Loucy (cell line): ENCODE results near the gene GGT5.
"Not testable (repeated sequence)": the region's sequence is repeated elsewhere in the genome, so short reads cannot be mapped to it uniquely, and the experiment has no call there.

ENCODE experiments used
- H2AFZ ChIP-seq: fragments of 200-600 bp; sonication (generic); 2 replicates; pipeline ENCODE4 v1.6.0; 2016; ENCODE audit warnings: antibody characterized with exemption, mild to moderate bottlenecking, low read length, moderate library complexity
- H3F3A ChIP-seq: fragments of 200-600 bp; 2 replicates; pipeline ENCODE4 v1.6.0; 2016; ENCODE audit warnings: antibody characterized with exemption, low read depth, mild to moderate bottlenecking
- H3K27me3 ChIP-seq: fragments of 200-600 bp; sonication (generic); 2 replicates; pipeline ENCODE4 v1.6.1; 2014; ENCODE audit warnings: low read length, mild to moderate bottlenecking; ENCODE audit not compliant: insufficient read depth, poor library complexity, severe bottlenecking
- H3K36me3 ChIP-seq: fragments of 200-600 bp; sonication (generic); 2 replicates; pipeline ENCODE4 v1.6.1; 2016; ENCODE audit warnings: low read length; ENCODE audit not compliant: insufficient read depth
- H3K4me1 ChIP-seq: fragments of 200-600 bp; sonication (generic); 2 replicates; pipeline ENCODE4 v1.5.1; 2014; ENCODE audit warnings: low read length, mild to moderate bottlenecking; ENCODE audit not compliant: insufficient read depth, poor library complexity, severe bottlenecking
- H3K4me2 ChIP-seq: fragments of 200-600 bp; sonication (generic); 2 replicates; pipeline ENCODE4 v1.6.0; 2014; ENCODE audit warnings: antibody characterized with exemption, low read length, low read depth, mild to moderate bottlenecking; ENCODE audit not compliant: poor library complexity, severe bottlenecking
- H3K4me3 ChIP-seq: fragments of 200-600 bp; sonication (generic); 2 replicates; pipeline ENCODE4 v1.5.1; 2014; ENCODE audit warnings: low read length, mild to moderate bottlenecking, mixed read lengths; ENCODE audit not compliant: poor library complexity, severe bottlenecking
- H3K79me2 ChIP-seq: fragments of 200-600 bp; sonication (generic); 2 replicates; pipeline ENCODE4 v1.6.1; 2014; ENCODE audit warnings: low read length; ENCODE audit not compliant: insufficient read depth
- H3K9ac ChIP-seq: fragments of 200-600 bp; sonication (generic); 2 replicates; pipeline ENCODE4 v1.6.0; 2014; ENCODE audit warnings: mild to moderate bottlenecking, low read depth, low read length, moderate library complexity; ENCODE audit not compliant: poor library complexity, severe bottlenecking
- H3K9me2 ChIP-seq: fragments of 200-600 bp; sonication (generic); replicated peaks from 2 replicates; pipeline ENCODE4 v1.6.1; 2016; ENCODE audit warnings: low read depth, low read length, mixed read lengths
- H3K9me3 ChIP-seq: fragments of 200-600 bp; sonication (generic); 2 replicates; pipeline ENCODE4 v1.6.1; 2014; ENCODE audit warnings: mild to moderate bottlenecking, antibody characterized with exemption, low read length, low read depth; ENCODE audit not compliant: insufficient read depth
- H4K20me1 ChIP-seq: fragments of 200-600 bp; sonication (generic); 2 replicates; pipeline ENCODE4 v1.6.0; 2014; ENCODE audit warnings: antibody characterized with exemption, low read length, mild to moderate bottlenecking; ENCODE audit not compliant: insufficient read depth, poor library complexity, severe bottlenecking
- EZH2phosphoT487 ChIP-seq: fragments of 200-600 bp; IDR thresholded peaks from 2 replicates; pipeline ENCODE4 v1.6.1; 2018; ENCODE audit warnings: antibody characterized with exemption, mild to moderate bottlenecking, moderate library complexity, borderline replicate concordance
- TF ChIP-seq, protein P1 (sequence below): fragments of 200-600 bp; sonication (generic); conservative IDR thresholded peaks from 2 replicates; pipeline ENCODE4 v1.5.1; 2014; ENCODE audit warnings: mild to moderate bottlenecking, antibody characterized with exemption, low read length

The GGT5 gene

GRCh38 chr22:24285245-24285644, 40.4 kb upstream of the GGT5 start:
- no peaks in the 10 kb centered on the region for H3K9me3 ChIP-seq
- H3K9me2 ChIP-seq, result no peaks in the 10 kb centered on the region
- H3K4me2 ChIP-seq, result peak overlapping the region; percentile 54
- no peak overlapping the region for H2AFZ ChIP-seq
- H3K36me3 ChIP-seq, result no peaks in the 10 kb centered on the region
- 0 out of 2 replicates have a peak, but pooled peaks cover 4% of the 10 kb centered on the region for H3F3A ChIP-seq
- peaks cover 95% of the 10 kb centered on the region for H3K79me2 ChIP-seq
- no peak overlapping the region for H3K9ac ChIP-seq
- no peaks in the 10 kb centered on the region for H3K27me3 ChIP-seq
- H3K4me3 ChIP-seq, result peak overlapping the region; percentile 0
- peaks cover 45% of the 10 kb centered on the region for H3K4me1 ChIP-seq
- no peak for TF ChIP-seq EZH2phosphoT487
- TF ChIP-seq, protein P1, sequence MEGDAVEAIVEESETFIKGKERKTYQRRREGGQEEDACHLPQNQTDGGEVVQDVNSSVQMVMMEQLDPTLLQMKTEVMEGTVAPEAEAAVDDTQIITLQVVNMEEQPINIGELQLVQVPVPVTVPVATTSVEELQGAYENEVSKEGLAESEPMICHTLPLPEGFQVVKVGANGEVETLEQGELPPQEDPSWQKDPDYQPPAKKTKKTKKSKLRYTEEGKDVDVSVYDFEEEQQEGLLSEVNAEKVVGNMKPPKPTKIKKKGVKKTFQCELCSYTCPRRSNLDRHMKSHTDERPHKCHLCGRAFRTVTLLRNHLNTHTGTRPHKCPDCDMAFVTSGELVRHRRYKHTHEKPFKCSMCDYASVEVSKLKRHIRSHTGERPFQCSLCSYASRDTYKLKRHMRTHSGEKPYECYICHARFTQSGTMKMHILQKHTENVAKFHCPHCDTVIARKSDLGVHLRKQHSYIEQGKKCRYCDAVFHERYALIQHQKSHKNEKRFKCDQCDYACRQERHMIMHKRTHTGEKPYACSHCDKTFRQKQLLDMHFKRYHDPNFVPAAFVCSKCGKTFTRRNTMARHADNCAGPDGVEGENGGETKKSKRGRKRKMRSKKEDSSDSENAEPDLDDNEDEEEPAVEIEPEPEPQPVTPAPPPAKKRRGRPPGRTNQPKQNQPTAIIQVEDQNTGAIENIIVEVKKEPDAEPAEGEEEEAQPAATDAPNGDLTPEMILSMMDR, result no peak
- peaks cover 69% of the 10 kb centered on the region for H4K20me1 ChIP-seq

GRCh38 chr22:24284747-24285203, 39.9 kb upstream of the GGT5 start:
- H3K9me3 ChIP-seq, result no peaks in the 10 kb centered on the region
- H2AFZ ChIP-seq, result no peak overlapping the region
- no peak overlapping the region for H3K9ac ChIP-seq
- H3K36me3 ChIP-seq, result no peaks in the 10 kb centered on the region
- H3K4me2 ChIP-seq, result peak overlapping the region; percentile 54
- peaks cover 41% of the 10 kb centered on the region for H3K4me1 ChIP-seq
- H3K27me3 ChIP-seq, result no peaks in the 10 kb centered on the region
- peaks cover 64% of the 10 kb centered on the region for H4K20me1 ChIP-seq
- no peaks in the 10 kb centered on the region for H3K9me2 ChIP-seq
- no peak for TF ChIP-seq EZH2phosphoT487
- TF ChIP-seq, protein P1, result no peak
- H3K4me3 ChIP-seq, result peak overlapping the region; percentile 0
- H3F3A ChIP-seq, result 0 out of 2 replicates have a peak, but pooled peaks cover 4% of the 10 kb centered on the region
- H3K79me2 ChIP-seq, result peaks cover 91% of the 10 kb centered on the region

DNA sequence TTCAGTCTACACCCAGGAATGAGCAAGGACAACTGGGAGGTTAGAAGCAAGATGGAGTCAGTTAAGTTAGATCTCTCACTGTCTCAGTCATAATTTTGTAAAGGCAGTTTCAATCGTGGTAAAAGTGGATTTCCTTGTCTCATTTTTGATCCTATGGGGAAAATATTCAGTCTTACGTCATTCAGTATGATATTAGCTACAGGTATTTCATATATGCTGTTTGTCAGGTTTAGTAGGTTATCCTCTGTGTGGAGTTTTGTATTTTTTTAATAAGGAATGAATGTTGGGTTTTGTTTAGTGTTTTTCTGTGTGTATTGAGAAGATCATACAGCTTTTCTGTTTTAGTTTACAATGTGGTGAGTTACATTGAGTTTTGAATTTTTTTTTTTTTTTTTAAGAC, 37.5 kb upstream of the GGT5 start:
- no peak for TF ChIP-seq EZH2phosphoT487
- TF ChIP-seq, protein P1, result no peak
- Histone ChIP-seq H4K20me1 (peaks cover 63% of the 10 kb centered on the region), H3K4me1 (peaks cover 38% of the 10 kb centered on the region), H3K79me2 (peaks cover 82% of the 10 kb centered on the region), H3K9me2 (no peaks in the 10 kb centered on the region), H3K9me3 (no peaks in the 10 kb centered on the region), H3F3A (0 out of 2 replicates have a peak, but pooled peaks cover 4% of the 10 kb centered on the region), H3K4me2 (no peak overlapping the region), H3K9ac (no peak overlapping the region), H3K27me3 (no peaks in the 10 kb centered on the region), H3K36me3 (no peaks in the 10 kb centered on the region), H2AFZ (no peak overlapping the region), H3K4me3 (no peak overlapping the region)

DNA sequence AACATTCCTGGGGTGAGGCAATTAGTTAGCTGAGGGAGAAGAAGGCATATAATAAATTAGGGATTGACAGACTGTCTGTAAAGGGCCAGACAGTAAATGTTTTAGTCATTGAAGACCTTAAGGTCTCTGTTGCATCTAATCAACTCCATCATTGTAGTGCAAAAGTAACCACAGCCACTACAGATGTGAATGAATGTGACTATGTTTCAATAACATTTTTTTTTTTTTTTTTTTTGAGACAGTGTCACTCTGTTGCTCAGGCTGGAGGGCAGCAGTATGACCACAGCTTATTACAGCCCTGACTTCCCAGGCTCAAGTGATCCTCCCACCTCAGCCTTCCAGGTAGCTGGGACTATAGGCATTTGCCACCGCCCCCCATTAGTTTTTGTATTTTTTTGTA, 35.5 kb upstream of the GGT5 start:
- H3K9me2 ChIP-seq, H3K36me3 ChIP-seq, H3F3A ChIP-seq, H3K9ac ChIP-seq, H2AFZ ChIP-seq, H3K4me3 ChIP-seq, H3K9me3 ChIP-seq, H3K27me3 ChIP-seq: not testable (repeated sequence)
- Histone ChIP-seq H3K79me2 (peaks cover 81% of the 10 kb centered on the region), H3K4me1 (peaks cover 27% of the 10 kb centered on the region), H4K20me1 (peaks cover 49% of the 10 kb centered on the region), H3K4me2 (peak overlapping the region; percentile 25)
